Caco-2 (cell line): Measurements from ENCODE around the gene HRK. TPM values are rescaled to one million over a fixed set of nuclear protein-coding genes. Genes with fewer than 3 reads are reported as not detected.

ENCODE experiments used
- BruUV-seq: library from RNA; stranded (reverse); fragments of 400-500 nt; replicated peaks from 2 replicates; lab custom pipeline; 2021; lab: Mats Ljungman, UMichigan
- CTCF ChIA-PET: fragments of 300-600 bp; sonication (Branson Sonifier 250); formaldehyde crosslinking; loops from one replicate; lab custom pipeline; 2022; ENCODE audit warnings: antibody characterized with exemption; lab: Charles Lee
- POLR2A ChIA-PET: fragments of 300-600 bp; sonication (Branson Sonifier 250); formaldehyde crosslinking; loops from one replicate; lab custom pipeline; 2022; ENCODE audit warnings: antibody characterized with exemption; lab: Charles Lee
- DNase-seq, 2 experiments: peaks; one replicate each; pipeline versions ENCODE4 v3.0.0 to v3.0.0-alpha.2; 2020 to 2022
- H3K27me3 ChIP-seq: replicated peaks from 2 replicates; pipeline ENCODE4 v1.6.0; 2011; ENCODE audit warnings: low read length; ENCODE audit not compliant: control insufficient read depth, insufficient read depth
- H3K36me3 ChIP-seq: 2 replicates; pipeline ENCODE4 v1.5.1; 2011; ENCODE audit warnings: low read length; ENCODE audit not compliant: control insufficient read depth, insufficient read depth
- H3K4me1 ChIP-seq: fragments of 250-450 bp; sonication (Bioruptor Pico); 2 replicates; pipeline ENCODE4 v1.5.1; 2020; ENCODE audit warnings: mild to moderate bottlenecking
- H3K4me3 ChIP-seq: 2 replicates; pipeline ENCODE4 v1.5.1; 2011; ENCODE audit warnings: low read depth, mild to moderate bottlenecking, control low read depth, low read length
- H3K9me3 ChIP-seq: fragments of 250-450 bp; sonication (Bioruptor Pico); 2 replicates; pipeline ENCODE4 v1.5.1; 2020; ENCODE audit warnings: mild to moderate bottlenecking, moderate library complexity
- H3K27ac Mint-ChIP-seq: one replicate; pipeline ENCODE4 v1.8.0; 2022; ENCODE audit warnings: mixed read lengths; ENCODE audit not compliant: unreplicated experiment
- H3K27me3 Mint-ChIP-seq: one replicate; pipeline ENCODE4 v1.8.0; 2022; ENCODE audit warnings: mixed read lengths; ENCODE audit not compliant: insufficient read depth, unreplicated experiment
- H3K36me3 Mint-ChIP-seq: one replicate; pipeline ENCODE4 v1.8.0; 2022; ENCODE audit warnings: mild to moderate bottlenecking, mixed read lengths; ENCODE audit not compliant: insufficient read depth, unreplicated experiment
- H3K4me1 Mint-ChIP-seq: one replicate; pipeline ENCODE4 v1.8.0; 2022; ENCODE audit warnings: low read depth, mixed read lengths; ENCODE audit not compliant: unreplicated experiment
- H3K4me3 Mint-ChIP-seq: one replicate; pipeline ENCODE4 v1.8.0; 2022; ENCODE audit warnings: mild to moderate bottlenecking, moderate library complexity, mixed read lengths; ENCODE audit not compliant: unreplicated experiment
- H3K9me3 Mint-ChIP-seq: one replicate; pipeline ENCODE4 v1.8.0; 2022; ENCODE audit warnings: mixed read lengths; ENCODE audit not compliant: unreplicated experiment
- intact Hi-C: fragments of 100-400 bp; cut with micrococcal nuclease; formaldehyde crosslinking; loops from one replicate; pipeline ENCODE4 v1.10.0; 2022; ENCODE audit not compliant: unreplicated experiment
- total RNA-seq: library from RNA; stranded (reverse); gene quantifications from 2 replicates; pipeline ENCODE4 v1.2.3, GENCODE V29; 2022
- TF ChIP-seq, protein P1 (sequence below), 2 experiments: fragments of 200-600 bp in 1 of 2; IDR thresholded peaks; 1 replicate in 1 of 2; 2 replicates in 1 of 2; pipeline versions ENCODE4 v1.5.1 to v1.8.0; 2011 to 2022; ENCODE audit warnings: antibody characterized with exemption in 1 of 2, control low read depth in 1 of 2, inconsistent platforms in 1 of 2, low read depth in 1 of 2, low read length in 1 of 2, mild to moderate bottlenecking in 1 of 2, moderate library complexity in 1 of 2; ENCODE audit not compliant: insufficient read depth in 1 of 2, severe bottlenecking in 1 of 2, unreplicated experiment in 1 of 2

HRK gene
- total RNA-seq, 1 experiment from 2014 or later: 0.61 TPM

DNA sequence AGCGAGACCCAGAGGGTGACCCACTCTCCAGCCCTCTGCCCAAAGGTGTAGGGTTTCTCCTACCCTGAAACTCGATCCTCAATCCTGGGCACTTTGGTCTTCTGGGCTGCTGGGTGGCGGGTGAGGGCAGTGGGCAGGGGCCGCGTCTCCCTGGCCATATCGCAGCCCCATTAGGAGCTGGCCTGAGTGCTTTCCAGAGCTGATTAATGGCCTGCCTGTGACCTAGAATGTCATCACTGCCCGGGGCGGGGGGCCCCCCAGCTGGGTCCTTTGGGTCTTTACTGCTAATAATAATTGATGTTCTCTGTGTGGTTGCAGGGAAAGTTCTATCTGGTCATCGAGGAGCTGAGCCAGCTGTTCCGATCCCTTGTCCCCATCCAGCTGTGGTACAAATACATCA lies 47.8 kb downstream of the HRK start:
- no peak for DNase-seq
- H3K9me3 Mint-ChIP-seq: no peaks in the 10 kb centered on the region
- Histone ChIP-seq H3K4me3 (no peak overlapping the region), H3K4me1 (no peaks in the 10 kb centered on the region), H3K9me3 (no peaks in the 10 kb centered on the region), H3K27me3 (no peaks in the 10 kb centered on the region), H3K36me3 (no peaks in the 10 kb centered on the region)
- no peak overlapping the region for H3K4me3 Mint-ChIP-seq
- no peaks in the 10 kb centered on the region for H3K36me3 Mint-ChIP-seq
- no TSS peak for BruUV-seq
- intact Hi-C loops: no loop called here
- TF ChIP-seq, protein P1, sequence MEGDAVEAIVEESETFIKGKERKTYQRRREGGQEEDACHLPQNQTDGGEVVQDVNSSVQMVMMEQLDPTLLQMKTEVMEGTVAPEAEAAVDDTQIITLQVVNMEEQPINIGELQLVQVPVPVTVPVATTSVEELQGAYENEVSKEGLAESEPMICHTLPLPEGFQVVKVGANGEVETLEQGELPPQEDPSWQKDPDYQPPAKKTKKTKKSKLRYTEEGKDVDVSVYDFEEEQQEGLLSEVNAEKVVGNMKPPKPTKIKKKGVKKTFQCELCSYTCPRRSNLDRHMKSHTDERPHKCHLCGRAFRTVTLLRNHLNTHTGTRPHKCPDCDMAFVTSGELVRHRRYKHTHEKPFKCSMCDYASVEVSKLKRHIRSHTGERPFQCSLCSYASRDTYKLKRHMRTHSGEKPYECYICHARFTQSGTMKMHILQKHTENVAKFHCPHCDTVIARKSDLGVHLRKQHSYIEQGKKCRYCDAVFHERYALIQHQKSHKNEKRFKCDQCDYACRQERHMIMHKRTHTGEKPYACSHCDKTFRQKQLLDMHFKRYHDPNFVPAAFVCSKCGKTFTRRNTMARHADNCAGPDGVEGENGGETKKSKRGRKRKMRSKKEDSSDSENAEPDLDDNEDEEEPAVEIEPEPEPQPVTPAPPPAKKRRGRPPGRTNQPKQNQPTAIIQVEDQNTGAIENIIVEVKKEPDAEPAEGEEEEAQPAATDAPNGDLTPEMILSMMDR (IDR thresholded peaks at IDR 0.05; ENCODE audit: insufficient read depth in 1 of 2, low read depth in 1 of 2, low read length in 1 of 2, severe bottlenecking in 1 of 2, unreplicated experiment in 1 of 2): no peak
- ChIA-PET CTCF (no interaction called here), POLR2A (interaction anchor here (0.6 kb wide), 1 partner anchor 718 kb away, joined by 3 read pairs; no protein-coding TSS in a partner anchor)
- H3K27ac Mint-ChIP-seq: no peak overlapping the region
- no peaks in the 10 kb centered on the region for H3K27me3 Mint-ChIP-seq
- no peaks in the 10 kb centered on the region for H3K4me1 Mint-ChIP-seq

DNA sequence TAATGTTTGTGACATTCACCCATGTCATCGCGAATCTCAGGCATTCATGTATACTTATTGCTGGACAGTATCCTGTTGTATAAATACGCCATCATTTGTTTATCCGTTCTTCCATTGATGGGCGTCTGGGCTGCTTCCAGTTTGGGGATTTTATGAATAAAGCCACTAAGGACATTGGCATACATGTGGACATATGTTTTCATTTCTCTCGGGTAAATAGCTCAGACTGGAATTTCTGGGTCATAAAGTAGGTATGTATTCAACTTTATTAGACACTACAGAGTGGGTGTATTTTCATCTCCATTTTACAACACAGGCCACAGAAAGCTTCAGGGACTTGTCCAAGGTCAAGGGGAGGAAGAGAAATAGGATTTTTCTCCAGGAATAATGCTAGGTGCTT lies 48.9 kb downstream of the HRK start:
- Histone ChIP-seq H3K4me1 (no peaks in the 10 kb centered on the region), H3K4me3 (no peak overlapping the region), H3K36me3 (no peaks in the 10 kb centered on the region), H3K9me3 (no peaks in the 10 kb centered on the region), H3K27me3 (no peaks in the 10 kb centered on the region)
- no peak overlapping the region for H3K27ac Mint-ChIP-seq
- H3K36me3 Mint-ChIP-seq: no peaks in the 10 kb centered on the region
- TF ChIP-seq, protein P1 (IDR thresholded peaks at IDR 0.05; ENCODE audit: insufficient read depth in 1 of 2, low read depth in 1 of 2, low read length in 1 of 2, severe bottlenecking in 1 of 2, unreplicated experiment in 1 of 2): no peak
- intact Hi-C loops: no loop called here
- H3K4me1 Mint-ChIP-seq: no peaks in the 10 kb centered on the region
- H3K4me3 Mint-ChIP-seq: no peak overlapping the region
- DNase-seq: no peak
- CTCF ChIA-PET: no interaction called here
- POLR2A ChIA-PET: no interaction called here
- no peaks in the 10 kb centered on the region for H3K9me3 Mint-ChIP-seq
- H3K27me3 Mint-ChIP-seq: no peaks in the 10 kb centered on the region
- no TSS peak for BruUV-seq

DNA sequence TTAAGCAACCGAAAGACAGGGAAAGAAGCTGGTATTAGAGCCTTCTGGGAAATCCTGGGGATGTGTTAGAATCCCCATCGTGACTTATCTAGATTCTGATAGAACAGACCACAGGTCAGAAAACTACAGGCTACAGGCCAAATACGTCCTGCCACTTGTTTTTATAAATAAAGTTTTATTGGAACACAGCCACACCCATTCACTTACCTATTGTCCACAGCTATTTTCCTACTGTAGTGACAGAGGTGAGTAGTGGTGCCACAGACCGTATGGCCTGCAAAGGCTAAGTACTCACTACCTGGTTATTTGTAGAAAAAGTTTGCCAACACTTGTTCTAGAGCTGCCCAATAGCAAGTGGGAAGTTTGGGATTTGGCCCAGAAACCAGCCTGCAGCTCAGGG lies 53.8 kb downstream of the HRK start:
- TF ChIP-seq, protein P1 (IDR thresholded peaks at IDR 0.05; ENCODE audit: insufficient read depth in 1 of 2, low read depth in 1 of 2, low read length in 1 of 2, severe bottlenecking in 1 of 2, unreplicated experiment in 1 of 2): no peak
- ChIA-PET POLR2A (no interaction called here), CTCF (no interaction called here)
- Mint-ChIP-seq H3K27ac (no peak overlapping the region), H3K9me3 (no peaks in the 10 kb centered on the region), H3K4me3 (no peak overlapping the region), H3K4me1 (no peaks in the 10 kb centered on the region), H3K27me3 (no peaks in the 10 kb centered on the region), H3K36me3 (no peaks in the 10 kb centered on the region)
- Histone ChIP-seq H3K27me3 (no peaks in the 10 kb centered on the region), H3K36me3 (no peaks in the 10 kb centered on the region), H3K4me3 (no peak overlapping the region), H3K4me1 (no peaks in the 10 kb centered on the region), H3K9me3 (no peaks in the 10 kb centered on the region)
- DNase-seq: no peak
- no TSS peak for BruUV-seq
- intact Hi-C loops: no loop called here
